C4-2B (cell line): ENCODE results near the gene UACA.

ENCODE experiments used
- CTCF ChIP-seq: fragments of 450-650 bp; conservative IDR thresholded peaks from 2 replicates; pipeline ENCODE4 v1.5.1; 2017; ENCODE audit warnings: mild to moderate bottlenecking
- ZFX ChIP-seq: fragments of 450-650 bp; IDR thresholded peaks from 2 replicates; pipeline ENCODE4 v1.6.1; 2017

GRCh38 chr15:70799667-70800450 lies 36.5 kb upstream of the UACA start:
- TF ChIP-seq CTCF (no peak), ZFX (no peak)
